IMR-90 (cell line): ENCODE measurements around the gene DGKD. TPM values are rescaled to one million over a fixed set of nuclear protein-coding genes. Genes with fewer than 3 reads are reported as not detected.

Experiments
- ATAC-seq: fragments of 200-7000 bp; cut with Tn5 transposase; 2 replicates; pipeline ENCODE4 v1.9.1; 2020; ENCODE audit warnings: low read depth, mild to moderate bottlenecking, moderate library complexity
- BruUV-seq: library from RNA; stranded (reverse); fragments of 400-500 nt; replicated peaks from 2 replicates; lab custom pipeline; 2021; lab: Mats Ljungman, UMichigan
- CTCF ChIA-PET: fragments of 300-600 bp; formaldehyde crosslinking; extraction: SDS; loops from one replicate; lab custom pipeline; 2021; ENCODE audit warnings: antibody characterized with exemption; lab: Yijun Ruan, JAX
- POLR2A ChIA-PET: fragments of 300-600 bp; sonication (Branson Sonifier 250); formaldehyde crosslinking; loops from one replicate; lab custom pipeline; 2022; ENCODE audit warnings: antibody characterized with exemption; ENCODE audit not compliant: unreplicated experiment; lab: Charles Lee
- DNase-seq: peaks from one replicate; pipeline ENCODE4 v3.0.0; 2013
- H2AFZ ChIP-seq: replicated peaks from 2 replicates; pipeline ENCODE3; 2013; ENCODE audit warnings: low read length, mild to moderate bottlenecking; ENCODE audit not compliant: poor library complexity
- H2AK5ac ChIP-seq: 2 replicates; pipeline ENCODE4 v1.6.1; 2013; ENCODE audit warnings: low read depth, low read length, inconsistent platforms
- H2AK9ac ChIP-seq: replicated peaks from 2 replicates; pipeline ENCODE3; 2013; ENCODE audit warnings: mild to moderate bottlenecking, low read depth, low read length, moderate library complexity; ENCODE audit not compliant: poor library complexity
- H2BK120ac ChIP-seq: 2 replicates; pipeline ENCODE4 v1.6.1; 2013; ENCODE audit warnings: low read depth, low read length, inconsistent platforms
- H2BK15ac ChIP-seq: 3 replicates; pipeline ENCODE4 v1.6.1; 2013; ENCODE audit warnings: low read depth, low read length, inconsistent platforms
- H2BK20ac ChIP-seq: 2 replicates; pipeline ENCODE4 v1.6.1; 2013; ENCODE audit warnings: low read depth, mild to moderate bottlenecking, inconsistent platforms, low read length, moderate library complexity
- H2BK5ac ChIP-seq: 2 replicates; pipeline ENCODE4 v1.6.1; 2013; ENCODE audit warnings: mild to moderate bottlenecking, low read depth, low read length, inconsistent platforms; ENCODE audit not compliant: poor library complexity, severe bottlenecking
- H3K14ac ChIP-seq: replicated peaks from 2 replicates; pipeline ENCODE4 v1.6.1; 2013; ENCODE audit warnings: low read depth, low read length, inconsistent platforms
- H3K18ac ChIP-seq: 2 replicates; pipeline ENCODE4 v1.6.1; 2013; ENCODE audit warnings: low read depth, low read length, control low read depth
- H3K23ac ChIP-seq: 2 replicates; pipeline ENCODE4 v1.6.1; 2013; ENCODE audit warnings: low read depth, low read length, inconsistent platforms
- H3K27ac ChIP-seq: 2 replicates; pipeline ENCODE4 v1.5.1; 2013; ENCODE audit warnings: mild to moderate bottlenecking, control low read depth, low read length; ENCODE audit not compliant: insufficient read depth
- H3K27me3 ChIP-seq: 2 replicates; pipeline ENCODE4 v1.6.1; 2013; ENCODE audit warnings: low read length; ENCODE audit not compliant: control insufficient read depth, insufficient read depth
- H3K36me3 ChIP-seq: 2 replicates; pipeline ENCODE4 v1.6.1; 2013; ENCODE audit warnings: low read length, mixed read lengths; ENCODE audit not compliant: control insufficient read depth, insufficient read depth
- H3K4ac ChIP-seq: 2 replicates; pipeline ENCODE4 v1.6.1; 2013; ENCODE audit warnings: low read depth, low read length, inconsistent platforms
- H3K4me1 ChIP-seq: 2 replicates; pipeline ENCODE4 v1.6.1; 2013; ENCODE audit warnings: low read length, mixed read lengths; ENCODE audit not compliant: control insufficient read depth, insufficient read depth
- H3K4me2 ChIP-seq: 2 replicates; pipeline ENCODE4 v1.6.1; 2013; ENCODE audit warnings: low read depth, mild to moderate bottlenecking, control low read depth, low read length, moderate library complexity
- H3K4me3 ChIP-seq: 2 replicates; pipeline ENCODE4 v1.5.1; 2013; ENCODE audit warnings: low read depth, mild to moderate bottlenecking, control low read depth, low read length, moderate library complexity; ENCODE audit not compliant: insufficient read depth
- H3K56ac ChIP-seq: 2 replicates; pipeline ENCODE4 v1.6.1; 2013; ENCODE audit warnings: low read length, inconsistent platforms; ENCODE audit not compliant: insufficient read depth; ENCODE audit errors: extremely low read depth
- H3K79me1 ChIP-seq, 2 experiments: 2 replicates each; pipeline ENCODE4 v1.6.1; 2013; ENCODE audit warnings: low read length in 2 of 2, inconsistent platforms in 1 of 2, low read depth in 1 of 2
- H3K9ac ChIP-seq: 2 replicates; pipeline ENCODE4 v1.6.1; 2013; ENCODE audit warnings: low read depth, low read length, control low read depth
- H3K9me1 ChIP-seq: 2 replicates; pipeline ENCODE4 v1.6.1; 2013; ENCODE audit warnings: low read length, inconsistent platforms; ENCODE audit not compliant: insufficient read depth
- H3K9me3 ChIP-seq: 2 replicates; pipeline ENCODE4 v1.6.1; 2013; ENCODE audit warnings: low read length; ENCODE audit not compliant: control insufficient read depth, insufficient read depth
- H4K20me1 ChIP-seq: 2 replicates; pipeline ENCODE4 v1.6.1; 2013; ENCODE audit warnings: low read length, inconsistent platforms; ENCODE audit not compliant: insufficient read depth
- H4K5ac ChIP-seq: 2 replicates; pipeline ENCODE4 v1.6.1; 2013; ENCODE audit warnings: mild to moderate bottlenecking, low read depth, low read length, control low read depth
- H4K8ac ChIP-seq, 2 experiments: 2 replicates each; pipeline ENCODE4 v1.6.1; 2013; ENCODE audit warnings: low read depth in 2 of 2, low read length in 2 of 2, control low read depth in 1 of 2, inconsistent platforms in 1 of 2
- H4K91ac ChIP-seq: 2 replicates; pipeline ENCODE4 v1.6.1; 2013; ENCODE audit warnings: low read depth, low read length, inconsistent platforms; ENCODE audit not compliant: insufficient read depth
- MAFK ChIP-seq: IDR thresholded peaks from 2 replicates; pipeline ENCODE4 v1.6.1; 2012; ENCODE audit warnings: low read depth, low read length, improper control_type of control experiment
- WGBS, 2 experiments: methylation state at CpG; one replicate each; pipeline versions ENCODE4 v1.1.5 to v1.1.7; 2013; ENCODE audit warnings: missing lambda C conversion rate in 2 of 2; ENCODE audit not compliant: insufficient read length in 1 of 2; ENCODE audit errors: extremely low coverage in 2 of 2; 5-methylcytosine and 5-hydroxymethylcytosine counted together
- dilution Hi-C: fragments of 300-500 bp; cut with HindIII; formaldehyde crosslinking; loops from one replicate; pipeline ENCODE4 v1.14.3; 2018; ENCODE audit warnings: low sequenced_read_pairs; ENCODE audit not compliant: unreplicated experiment
- in situ Hi-C: fragments of 300-500 bp; cut with MboI; formaldehyde crosslinking; loops from 3 replicates; pipeline ENCODE4 v1.14.3; 2019; ENCODE audit warnings: low sequenced_read_pairs, inconsistent platforms, mixed read lengths
- intact Hi-C: fragments of 100-400 bp; cut with micrococcal nuclease; formaldehyde crosslinking; loops from 2 replicates; pipeline ENCODE4 v1.10.0; 2022
- polyA plus RNA-seq, 3 experiments: library from polyadenylated mRNA; depleted of rRNA; stranded (reverse); fragments of >200 nt; gene quantifications; 2 replicates each; pipeline ENCODE4 v1.2.3, GENCODE V29; 2012; ENCODE audit warnings: low replicate concordance in 1 of 3
- total RNA-seq: library from RNA; depleted of rRNA; stranded (reverse); fragments of >200 nt; gene quantifications from 2 replicates; pipeline ENCODE4 v1.2.3, GENCODE V29; 2012
- TF ChIP-seq, protein P1 (sequence below): conservative IDR thresholded peaks from 2 replicates; pipeline ENCODE4 v1.5.1; 2012; ENCODE audit warnings: mild to moderate bottlenecking, low read depth, low read length, improper control_type of control experiment

Gene DGKD
- total and polyA plus RNA-seq, 2 of the 4 experiments (the other 2 are of a cell fraction): 6.5 to 10.1 TPM

DNA sequence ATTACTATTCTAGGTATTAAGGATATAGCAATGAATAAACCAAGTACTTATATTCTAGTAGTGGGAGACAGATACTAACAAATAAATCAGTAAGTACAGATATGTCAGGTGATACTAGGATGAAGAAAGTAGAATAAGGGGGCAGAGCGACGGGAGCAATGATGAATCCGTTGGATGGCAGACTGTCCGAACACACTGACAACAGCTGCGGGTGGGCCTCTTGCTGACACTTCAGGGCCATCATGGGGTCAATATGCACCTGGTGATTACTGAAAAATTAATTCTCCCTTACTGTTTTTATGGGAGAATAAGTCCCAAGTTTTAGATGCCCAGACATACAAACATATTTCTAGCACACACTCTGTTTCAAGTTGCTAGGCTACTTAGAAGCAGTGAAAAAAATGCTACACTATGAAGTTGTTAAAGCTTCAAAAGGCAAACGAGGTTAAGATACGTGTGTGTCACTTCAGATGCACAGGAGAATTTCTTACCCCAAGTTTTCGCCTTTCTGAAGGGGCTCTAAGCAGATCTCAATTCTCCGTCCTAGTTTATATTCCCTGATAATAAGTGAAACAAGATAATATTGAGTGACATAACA lies 133.6 kb downstream of the DGKD start:
- no CpG with 5 or more reads among the region's 9 CpGs for WGBS, 2 experiments
- Histone ChIP-seq H2BK20ac (peak overlapping the region; percentile 83), H3K23ac (peak overlapping the region; percentile 87; the same call in 1 of the 2 replicates), H3K4me3 (no peak overlapping the region), H2AK9ac (no peak overlapping the region), H3K56ac (peak overlapping the region; percentile 74; the same call in 1 of the 2 replicates), H3K9me1 (peaks cover 18% of the 10 kb centered on the region), H2BK15ac (no peak overlapping the region; the same call in 1 of the 3 replicates), H3K79me1 (peaks cover 0 to 4% of the 10 kb centered on the region in 2 experiments; a peak in 1 of 4 replicates), H4K5ac (peak overlapping the region; percentile 46; the same call in 1 of the 2 replicates), H3K4ac (peak overlapping the region; percentile 89), H3K18ac (peak overlapping the region; percentile 83; the same call in 1 of the 2 replicates), H3K4me2 (peak overlapping the region; percentile 24), H2BK120ac (peak overlapping the region; percentile 78), H3K4me1 (peaks cover 20% of the 10 kb centered on the region), H2BK5ac (peak overlapping the region; percentile 79), H4K91ac (peak overlapping the region; percentile 79), H3K14ac (peak overlapping the region; percentile 91), H3K27me3 (no peaks in the 10 kb centered on the region), H2AK5ac (no peak overlapping the region), H3K36me3 (peaks cover 21% of the 10 kb centered on the region), H3K9me3 (no peaks in the 10 kb centered on the region), H2AFZ (no peak overlapping the region), H4K8ac (peak overlapping the region; percentile 71 to 72), H3K9ac (no peak overlapping the region), H3K27ac (peak overlapping the region; percentile 14), H4K20me1 (no peaks in the 10 kb centered on the region; the same call in 1 of the 2 replicates)
- no TSS peak for BruUV-seq
- intact Hi-C loops (no loop called here), dilution Hi-C loops (no loop called here), in situ Hi-C loops (no loop called here)
- POLR2A ChIA-PET: no interaction called here
- ATAC-seq: no peak
- CTCF ChIA-PET: no interaction called here
- TF ChIP-seq, protein P1, sequence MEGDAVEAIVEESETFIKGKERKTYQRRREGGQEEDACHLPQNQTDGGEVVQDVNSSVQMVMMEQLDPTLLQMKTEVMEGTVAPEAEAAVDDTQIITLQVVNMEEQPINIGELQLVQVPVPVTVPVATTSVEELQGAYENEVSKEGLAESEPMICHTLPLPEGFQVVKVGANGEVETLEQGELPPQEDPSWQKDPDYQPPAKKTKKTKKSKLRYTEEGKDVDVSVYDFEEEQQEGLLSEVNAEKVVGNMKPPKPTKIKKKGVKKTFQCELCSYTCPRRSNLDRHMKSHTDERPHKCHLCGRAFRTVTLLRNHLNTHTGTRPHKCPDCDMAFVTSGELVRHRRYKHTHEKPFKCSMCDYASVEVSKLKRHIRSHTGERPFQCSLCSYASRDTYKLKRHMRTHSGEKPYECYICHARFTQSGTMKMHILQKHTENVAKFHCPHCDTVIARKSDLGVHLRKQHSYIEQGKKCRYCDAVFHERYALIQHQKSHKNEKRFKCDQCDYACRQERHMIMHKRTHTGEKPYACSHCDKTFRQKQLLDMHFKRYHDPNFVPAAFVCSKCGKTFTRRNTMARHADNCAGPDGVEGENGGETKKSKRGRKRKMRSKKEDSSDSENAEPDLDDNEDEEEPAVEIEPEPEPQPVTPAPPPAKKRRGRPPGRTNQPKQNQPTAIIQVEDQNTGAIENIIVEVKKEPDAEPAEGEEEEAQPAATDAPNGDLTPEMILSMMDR: no peak
- no peak for TF ChIP-seq MAFK
- DNase-seq: peak; percentile 4
